ENCODE data around the gene RBFOX2.

- TF ChIP-seq CTCF (IDR thresholded peaks at IDR 0.05) (no peak), POLR2A (IDR thresholded peaks at IDR 0.05) (no peak), EP300 (IDR thresholded peaks at IDR 0.05) (no peak)
Observed at GRCh38 chr22:35695202-35695601, 333.4 kb downstream of the RBFOX2 start.

All from tibial nerve (tissue), 4 donors.